HUDEP-2 (cell line): ENCODE measurements around the gene CDK14.

Source experiments
- DNase-seq, 76 experiments: peaks; one replicate each; lab custom pipeline; 2025; ENCODE audit not compliant: unreplicated experiment in 76 of 76; lab: John Stamatoyannopoulos, UW

The CDK14 gene

GRCh38 chr7:90596671-90597562, 796 bp downstream of the CDK14 start:
- DNase-seq, result no peak

- DNase-seq, result no peak
Measured at GRCh38 chr7:90597563-90598253, 1.6 kb downstream of the CDK14 start.

GRCh38 chr7:90599038-90599437, 2.9 kb downstream of the CDK14 start:
- DNase-seq, result no peak

- DNase-seq, result no peak
Measured at GRCh38 chr7:90599892-90600555, 3.9 kb downstream of the CDK14 start.

- no peak for DNase-seq
Measured at GRCh38 chr7:90602303-90602702, 6.2 kb downstream of the CDK14 start.

- DNase-seq, result no peak
Measured at GRCh38 chr7:90603346-90603745, 7.2 kb downstream of the CDK14 start.

GRCh38 chr7:90604383-90604782, 8.3 kb downstream of the CDK14 start:
- DNase-seq, result no peak

GRCh38 chr7:90605055-90605454, 8.9 kb downstream of the CDK14 start:
- DNase-seq, result no peak

- no peak for DNase-seq
Measured at GRCh38 chr7:90607196-90607595, 11.1 kb downstream of the CDK14 start.

- DNase-seq, result no peak
Measured at GRCh38 chr7:90610105-90610504, 14.0 kb downstream of the CDK14 start.

- no peak for DNase-seq
Measured at GRCh38 chr7:90611115-90611514, 15.0 kb downstream of the CDK14 start.

GRCh38 chr7:90613088-90613498, 17.0 kb downstream of the CDK14 start:
- no peak for DNase-seq

- DNase-seq, result no peak
Measured at GRCh38 chr7:90617442-90617841, 21.3 kb downstream of the CDK14 start.

- DNase-seq, result no peak
Measured at GRCh38 chr7:90618876-90619275, 22.8 kb downstream of the CDK14 start.

GRCh38 chr7:90621125-90621746, 25.1 kb downstream of the CDK14 start:
- DNase-seq, result no peak

- DNase-seq, result no peak
Measured at GRCh38 chr7:90621747-90622140, 25.6 kb downstream of the CDK14 start.

- no peak for DNase-seq
Measured at GRCh38 chr7:90622670-90623069, 26.5 kb downstream of the CDK14 start.

GRCh38 chr7:90624225-90624911, 28.2 kb downstream of the CDK14 start:
- DNase-seq, result no peak

- no peak for DNase-seq
Measured at GRCh38 chr7:90625051-90625450, 28.9 kb downstream of the CDK14 start.

- DNase-seq, result no peak
Measured at GRCh38 chr7:90625562-90625961, 29.4 kb downstream of the CDK14 start.
